GM19193 (cell line): ENCODE measurements around the gene BAHCC1.

ENCODE experiments used
- POLR2A ChIP-seq: IDR thresholded peaks from 4 replicates; pipeline ENCODE4 v1.6.1; 2011; ENCODE audit not compliant: insufficient read depth, insufficient read length; ENCODE audit errors: extremely low read depth

BAHCC1 gene

DNA sequence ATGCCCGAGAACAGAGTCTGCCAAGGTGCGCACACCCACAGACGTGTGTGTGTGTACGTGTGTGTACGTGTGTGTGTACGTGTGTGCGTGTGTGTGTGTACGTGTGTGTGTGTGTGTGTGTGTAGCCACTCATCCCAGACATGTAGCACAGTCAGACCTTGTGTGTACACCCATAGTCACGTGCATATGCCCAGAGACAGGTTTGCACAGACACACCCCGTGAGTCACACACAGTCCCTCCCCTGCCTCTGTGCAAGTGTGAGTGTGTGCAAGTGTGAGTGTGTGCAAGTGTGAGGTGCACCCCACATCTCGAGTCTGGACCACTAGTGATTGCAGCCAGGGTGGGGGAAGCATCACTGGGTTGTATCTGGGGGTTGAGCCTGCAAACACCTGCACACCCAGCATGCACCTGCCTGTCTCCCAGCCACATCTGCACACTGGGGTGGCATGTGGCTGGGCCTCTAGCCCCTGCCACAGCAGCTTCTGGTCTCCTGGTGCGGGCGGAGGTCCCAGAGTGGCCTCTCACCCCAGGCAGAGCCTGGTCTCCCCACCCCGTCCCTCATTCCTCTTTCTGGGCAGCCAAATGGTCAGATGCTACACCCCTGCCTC is 23.6 kb downstream of the BAHCC1 start:
- no peak for TF ChIP-seq POLR2A

DNA sequence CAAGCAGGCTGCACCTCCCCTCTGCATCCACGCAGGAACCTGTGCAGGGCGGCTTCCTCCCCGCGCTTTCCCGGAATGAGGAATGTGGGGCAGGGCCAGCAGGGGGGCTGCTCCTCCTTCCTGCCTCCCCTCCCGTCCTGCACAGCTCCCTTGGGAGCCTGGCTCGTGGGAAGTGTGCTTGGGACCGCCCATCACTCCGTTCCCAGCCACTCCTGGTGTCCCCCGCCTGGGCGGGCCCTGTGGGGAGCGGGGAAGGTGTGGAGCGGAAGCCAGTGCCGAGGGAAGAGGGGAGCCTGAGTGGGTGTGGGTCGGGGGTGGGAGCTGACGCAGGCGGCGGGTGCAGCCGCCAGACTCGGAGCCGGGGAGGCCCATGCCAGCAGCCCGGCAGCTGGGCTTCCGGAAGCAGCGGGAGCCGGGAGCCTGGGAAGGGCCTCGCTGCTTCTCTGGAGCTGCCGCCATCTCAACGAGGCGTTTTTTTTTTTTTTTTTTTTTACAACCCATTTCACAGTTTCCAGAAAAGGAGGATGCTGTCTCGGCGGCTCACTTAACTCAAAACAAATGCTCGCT is 24.1 kb downstream of the BAHCC1 start:
- no peak for TF ChIP-seq POLR2A

DNA sequence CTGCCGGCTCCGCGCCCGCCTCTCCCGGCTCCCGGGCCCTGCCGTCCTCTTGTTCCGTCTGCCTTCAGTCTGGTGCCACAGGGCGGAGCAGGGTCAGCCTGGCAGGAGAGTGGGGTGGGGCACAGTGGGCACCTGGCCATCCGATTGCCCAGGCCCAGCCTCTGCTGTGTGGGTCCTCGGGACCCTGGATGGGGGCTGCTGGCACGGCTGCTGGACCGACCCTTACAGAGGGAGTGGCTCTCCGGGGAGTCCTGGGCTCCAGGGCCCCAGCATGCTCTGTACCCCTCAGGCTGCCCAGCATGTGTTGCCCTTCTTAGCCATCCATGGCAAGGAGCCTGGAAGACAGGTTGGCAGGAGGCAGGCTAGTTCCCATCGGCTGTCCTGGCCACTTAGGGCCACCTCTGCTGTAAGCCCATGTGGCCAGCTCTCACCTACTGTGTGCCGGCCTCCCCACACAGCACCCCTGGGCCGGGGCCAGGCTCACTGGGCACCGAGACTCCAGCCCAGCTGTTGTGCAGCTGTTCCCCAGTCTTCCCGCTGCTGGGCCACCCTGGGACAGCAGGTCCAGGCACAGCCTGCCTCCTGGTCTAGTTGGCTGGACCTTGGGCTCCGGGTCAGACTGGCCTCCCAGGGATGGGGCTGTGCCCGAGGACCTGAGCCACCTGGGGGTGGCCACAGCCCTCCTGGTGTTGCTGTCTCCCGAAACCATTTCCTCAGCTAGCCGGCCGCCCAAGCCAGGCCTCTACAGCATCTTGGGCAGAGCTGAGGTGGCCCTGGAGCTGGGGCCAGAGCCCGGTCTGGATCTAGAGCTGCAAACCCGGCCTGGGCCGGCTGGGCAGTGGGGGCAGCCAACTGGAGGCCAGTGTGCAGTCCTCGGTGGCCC is 24.9 kb downstream of the BAHCC1 start:
- no peak for TF ChIP-seq POLR2A

DNA sequence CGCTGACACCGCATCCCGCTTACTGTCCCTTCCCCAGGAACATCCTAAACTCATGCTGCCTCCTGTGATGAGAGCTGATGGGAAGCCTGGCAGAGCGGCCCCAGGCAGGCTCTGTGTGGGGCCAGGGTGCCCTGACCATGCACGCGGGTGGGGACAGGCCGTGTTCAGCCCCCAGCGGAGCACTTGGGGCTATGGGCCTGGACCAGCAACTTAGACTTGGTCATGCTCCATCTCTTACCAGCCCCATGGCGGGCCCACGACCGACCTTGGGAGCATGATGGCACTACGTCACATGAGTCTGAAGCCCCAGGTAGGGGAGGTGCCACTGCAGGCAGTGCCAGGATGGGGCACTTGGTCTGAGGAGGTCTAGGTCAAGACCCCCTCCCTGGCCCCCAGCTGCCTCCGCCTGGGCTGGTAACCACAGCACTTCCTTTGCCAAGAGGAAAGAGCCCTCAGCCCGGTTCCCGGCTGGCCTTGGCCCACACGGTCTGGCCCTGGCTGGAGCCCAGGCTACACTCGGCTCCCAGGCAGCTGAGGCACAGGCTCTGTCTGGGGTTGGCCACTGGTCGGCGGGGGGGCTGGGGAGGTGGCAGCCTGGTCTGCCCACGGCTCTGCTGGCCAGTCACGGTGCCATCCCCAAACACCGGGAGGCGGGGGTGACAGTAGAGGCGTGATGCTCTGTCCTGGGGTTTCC is 25.7 kb downstream of the BAHCC1 start:
- TF ChIP-seq POLR2A: no peak

DNA sequence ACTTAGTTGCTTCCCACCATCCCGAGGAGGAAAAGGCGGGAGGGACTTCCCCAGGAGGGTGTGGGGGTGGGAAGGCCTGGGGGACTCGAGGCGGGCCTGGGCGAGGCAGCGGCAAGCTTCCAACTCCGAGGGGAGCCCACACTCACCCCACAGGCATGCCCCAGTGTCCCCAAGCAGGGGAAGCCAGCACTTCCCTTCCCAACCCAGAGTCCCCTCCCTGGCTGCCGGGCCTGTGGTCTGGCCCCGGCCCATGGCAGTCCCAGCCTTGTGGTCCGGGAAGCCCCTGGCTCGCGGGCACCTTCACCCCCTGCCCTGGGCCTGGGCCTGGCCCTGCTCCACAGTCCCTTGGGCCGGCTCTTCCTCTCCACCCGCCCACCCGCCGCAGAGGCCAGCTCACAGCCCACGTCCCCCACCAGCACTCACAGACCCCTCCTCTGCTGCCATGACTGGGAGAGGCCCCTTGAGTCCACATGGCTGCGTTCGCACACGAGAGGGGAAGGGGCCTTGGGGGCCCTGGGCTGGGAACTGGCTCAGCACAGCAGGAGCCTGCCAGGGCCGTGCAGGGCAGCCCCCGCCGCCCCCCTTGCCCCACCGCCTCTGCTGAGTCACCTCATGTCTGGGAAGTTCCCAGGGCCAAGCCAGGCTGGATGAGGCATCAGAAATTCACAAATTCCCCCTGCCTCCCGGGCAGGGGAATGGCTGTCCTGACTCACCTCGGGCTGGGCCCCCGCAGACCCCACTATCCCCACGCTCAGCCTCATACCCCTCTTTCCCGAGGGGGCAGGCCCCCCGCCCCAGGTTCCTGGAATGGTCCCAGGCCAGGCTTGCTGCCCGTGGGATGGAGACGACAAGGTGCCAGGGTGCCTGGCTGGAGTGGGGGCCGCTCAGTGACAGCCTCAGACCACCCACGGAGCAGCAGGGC is 27.8 kb downstream of the BAHCC1 start:
- TF ChIP-seq POLR2A: no peak

DNA sequence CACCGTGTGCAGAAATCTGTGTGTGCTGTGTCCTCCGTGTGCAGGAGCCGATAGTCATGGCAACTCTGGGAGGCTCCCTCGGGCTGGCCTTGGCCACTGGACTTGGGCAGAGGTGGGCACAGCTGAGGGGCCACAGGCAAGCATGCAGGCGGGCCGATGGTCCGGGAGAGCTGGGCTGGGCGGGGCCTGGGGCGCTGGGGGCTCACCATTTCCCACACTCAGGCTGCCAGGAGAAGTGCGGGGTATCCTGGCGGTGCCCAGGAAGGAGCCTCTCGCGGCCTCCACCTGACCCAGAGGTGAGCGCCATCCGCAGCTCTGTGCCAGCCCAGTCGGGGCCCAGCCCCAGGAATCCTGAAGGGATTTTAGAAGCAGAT is 28.4 kb downstream of the BAHCC1 start:
- TF ChIP-seq POLR2A: no peak

DNA sequence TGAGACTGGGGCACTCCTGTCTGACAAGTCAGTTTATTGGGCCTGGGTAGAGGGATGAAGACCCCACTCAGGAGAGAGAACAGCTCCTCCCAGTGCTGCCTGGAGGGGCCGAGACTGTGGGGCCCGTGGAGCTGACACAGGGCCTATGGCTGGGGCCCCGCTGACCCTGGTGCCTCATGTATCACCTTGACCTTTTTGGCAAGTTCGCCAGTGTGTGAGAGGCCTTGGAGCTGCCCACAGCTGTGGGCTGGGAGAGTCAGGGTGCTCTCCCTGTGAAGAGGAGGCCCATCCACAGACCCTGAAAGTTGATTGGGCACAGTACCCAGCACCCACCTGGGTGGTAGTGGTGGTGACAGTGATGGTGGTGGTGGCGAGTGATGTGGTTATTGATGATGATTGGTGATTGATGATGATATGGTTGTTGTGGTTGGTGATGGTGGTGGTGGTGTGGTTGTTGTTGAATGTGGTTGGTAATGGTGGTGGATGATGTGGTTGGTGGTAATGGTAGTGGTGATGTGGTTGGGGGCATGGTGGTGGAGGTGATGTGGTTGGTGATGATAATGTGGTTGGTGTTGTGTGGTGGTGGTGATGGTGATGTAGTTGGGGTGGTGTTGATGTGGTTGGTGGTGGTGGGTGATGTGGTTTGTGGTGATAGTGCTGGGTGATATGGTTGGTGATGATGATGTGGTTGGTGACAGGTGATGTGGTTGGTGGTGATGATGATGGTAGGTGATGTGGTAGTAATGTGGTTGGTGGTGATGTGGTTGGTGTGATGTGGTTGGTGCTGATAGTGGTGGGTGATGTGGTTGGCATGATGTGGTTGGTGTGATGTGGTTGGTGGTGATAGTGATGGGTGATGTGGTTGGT is 29.1 kb downstream of the BAHCC1 start:
- TF ChIP-seq POLR2A: no peak

DNA sequence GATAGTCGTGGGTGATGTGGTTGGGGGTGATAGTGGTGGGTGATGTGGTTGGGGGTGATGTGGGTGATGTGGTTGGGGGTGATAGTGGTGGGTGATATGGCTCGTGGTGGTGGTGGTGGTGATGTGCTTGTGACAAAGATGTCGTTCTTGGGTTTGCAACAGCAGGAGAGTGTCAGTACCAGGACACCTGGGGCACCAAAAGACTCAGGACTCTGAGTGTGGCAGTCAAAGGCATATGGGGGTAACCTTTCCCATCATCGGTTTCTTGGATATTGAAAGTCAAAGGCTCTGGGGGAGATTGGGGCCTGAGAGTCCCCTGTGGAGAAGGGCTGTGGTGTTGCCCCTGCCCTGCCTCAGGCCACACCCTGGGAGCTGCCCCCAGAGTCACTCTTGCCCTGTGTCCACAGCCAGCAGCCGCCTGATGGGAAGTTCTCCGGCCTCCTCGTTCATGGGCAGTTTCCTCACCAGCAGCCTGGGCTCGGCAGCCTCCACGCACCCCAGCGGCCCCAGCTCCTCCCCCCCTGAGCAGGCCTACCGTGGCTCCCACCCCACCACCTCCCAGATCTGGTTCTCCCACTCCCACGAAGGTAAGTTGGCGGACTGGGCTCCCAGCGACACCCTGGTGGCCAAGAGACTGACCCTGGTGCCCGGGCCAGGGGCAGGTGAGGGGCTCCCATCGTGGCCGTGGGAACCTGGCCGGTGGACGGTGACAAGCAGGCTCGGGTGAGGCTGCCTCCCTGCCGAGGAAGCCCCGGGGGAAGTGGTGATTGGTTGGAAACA is 31.3 kb downstream of the BAHCC1 start:
- TF ChIP-seq POLR2A: no peak

DNA sequence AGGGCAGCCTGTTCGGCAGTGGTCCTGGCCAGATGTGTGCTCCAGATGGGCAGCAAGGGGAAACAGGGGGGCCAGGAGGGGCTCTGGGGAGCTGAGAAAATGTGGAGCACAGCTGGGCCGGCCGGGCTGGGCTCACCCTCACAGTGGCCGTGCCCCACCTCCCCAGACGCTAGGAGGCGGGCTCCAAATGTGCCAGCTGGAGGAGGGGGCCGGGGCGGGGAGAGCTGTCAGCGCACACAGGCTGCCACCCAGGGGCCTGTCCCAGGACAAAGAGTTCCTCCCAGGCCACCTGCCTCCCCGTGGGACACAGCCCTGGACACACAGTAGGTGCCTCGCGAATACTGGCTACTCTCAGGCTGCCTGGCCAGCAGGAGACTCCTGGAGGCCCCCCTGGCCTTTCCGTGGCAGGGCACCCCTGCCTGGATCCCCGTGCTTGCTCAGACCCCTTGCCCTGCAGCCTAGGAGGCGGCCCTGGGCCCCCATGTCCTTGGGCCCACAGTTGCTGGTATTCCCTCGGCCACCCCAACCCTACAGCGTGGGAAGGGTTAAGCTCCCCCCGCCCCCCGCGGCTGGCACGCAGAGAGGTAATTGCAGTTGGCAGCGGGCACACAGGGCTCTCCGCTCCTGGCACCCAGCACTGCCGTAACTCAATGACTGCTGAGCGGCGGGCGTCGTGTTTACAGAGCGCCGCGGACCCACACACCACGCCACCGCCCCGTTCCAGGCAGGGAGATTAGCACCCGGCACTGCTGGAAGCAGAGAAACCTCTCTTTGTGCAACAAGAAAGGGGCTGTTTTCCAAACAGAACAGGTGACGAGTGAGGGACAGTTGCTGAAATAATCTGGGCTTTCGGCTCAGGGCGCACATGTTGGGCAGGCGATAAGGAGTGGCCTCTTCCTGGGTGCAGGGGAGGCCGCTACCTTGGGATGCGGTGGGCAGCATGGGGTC is 32.2 kb downstream of the BAHCC1 start:
- no peak for TF ChIP-seq POLR2A

DNA sequence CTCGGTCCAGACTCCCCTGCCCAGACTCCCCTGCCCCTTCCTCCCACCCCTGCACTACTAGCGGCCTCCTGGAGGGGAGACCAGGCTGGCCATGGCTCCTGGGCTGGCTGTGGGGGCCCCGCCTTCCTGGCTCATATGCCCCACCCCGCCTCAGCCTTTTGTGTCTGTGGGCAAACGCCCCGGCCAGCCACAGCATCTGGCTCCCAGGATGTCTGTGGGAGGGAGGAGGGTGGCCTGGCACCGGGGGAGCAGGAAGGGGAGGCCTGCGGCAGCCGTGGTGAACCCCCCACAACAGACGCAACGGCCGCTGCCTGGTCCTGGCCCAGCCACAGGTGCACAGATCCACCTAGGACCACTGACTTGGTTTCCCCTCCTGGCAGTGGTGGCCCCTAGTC is 32.9 kb downstream of the BAHCC1 start:
- TF ChIP-seq POLR2A: no peak

DNA sequence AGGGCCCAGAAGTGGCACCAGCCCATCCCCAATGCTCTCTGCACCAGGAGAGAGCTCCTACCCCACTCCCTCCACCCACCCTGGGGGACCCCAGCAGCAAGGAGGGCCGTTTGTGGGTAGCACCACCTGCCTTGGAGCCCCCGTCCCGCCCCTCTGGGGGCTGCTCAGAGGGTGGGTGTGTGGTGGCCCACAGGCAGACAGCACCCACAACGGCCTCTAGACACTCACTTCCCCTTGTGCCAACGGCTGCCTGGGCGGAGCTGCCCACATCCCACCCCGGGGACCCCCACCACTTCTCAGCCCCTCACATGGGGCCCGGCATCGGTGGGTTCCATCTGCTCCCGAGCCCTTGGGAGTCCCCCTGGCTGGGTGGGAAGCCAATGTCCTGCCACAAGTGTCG is 33.3 kb downstream of the BAHCC1 start:
- no peak for TF ChIP-seq POLR2A
